HEK293 (cell line): ENCODE results near the gene ABHD8.

Source experiments
- BCL11A ChIP-seq: fragments of 450-650 bp; formaldehyde crosslinking; IDR thresholded peaks from 2 replicates; pipeline ENCODE4 v1.5.1; 2016; ENCODE audit warnings: low read depth, missing biosample characterization, missing genetic modification characterization
- FEZF1 ChIP-seq: fragments of 450-650 bp; formaldehyde crosslinking; IDR thresholded peaks from 2 replicates; pipeline ENCODE4 v1.5.1; 2016; ENCODE audit warnings: missing biosample characterization, missing genetic modification characterization
- GLIS1 ChIP-seq: fragments of 450-650 bp; formaldehyde crosslinking; IDR thresholded peaks from 2 replicates; pipeline ENCODE4 v1.5.1; 2016; ENCODE audit warnings: missing biosample characterization, missing genetic modification characterization
- GLIS2 ChIP-seq: fragments of 450-650 bp; formaldehyde crosslinking; IDR thresholded peaks from 2 replicates; pipeline ENCODE4 v1.5.1; 2016; ENCODE audit warnings: missing biosample characterization, missing genetic modification characterization
- KLF17 ChIP-seq: fragments of 450-650 bp; formaldehyde crosslinking; IDR thresholded peaks from 2 replicates; pipeline ENCODE4 v1.5.1; 2016; ENCODE audit warnings: missing biosample characterization, missing genetic modification characterization
- KLF7 ChIP-seq: fragments of 450-650 bp; formaldehyde crosslinking; IDR thresholded peaks from 2 replicates; pipeline ENCODE4 v1.5.1; 2016; ENCODE audit warnings: missing biosample characterization, missing genetic modification characterization, borderline replicate concordance
- RBAK ChIP-seq: fragments of 450-650 bp; formaldehyde crosslinking; IDR thresholded peaks from 2 replicates; pipeline ENCODE4 v1.5.1; 2016; ENCODE audit warnings: missing biosample characterization, missing genetic modification characterization
- SCRT1 ChIP-seq: fragments of 450-650 bp; formaldehyde crosslinking; IDR thresholded peaks from 2 replicates; pipeline ENCODE4 v1.5.1; 2016; ENCODE audit warnings: missing biosample characterization, missing genetic modification characterization, borderline replicate concordance
- SETDB1 ChIP-seq: IDR thresholded peaks from one replicate; pipeline ENCODE4 v1.6.1; 2017; ENCODE audit warnings: mild to moderate bottlenecking, low read length, moderate library complexity, mixed read lengths; ENCODE audit not compliant: insufficient read length
- SP7 ChIP-seq: fragments of 450-650 bp; formaldehyde crosslinking; IDR thresholded peaks from 2 replicates; pipeline ENCODE4 v1.5.1; 2016; ENCODE audit warnings: missing biosample characterization, missing genetic modification characterization
- TCF7L2 ChIP-seq: IDR thresholded peaks from 2 replicates; pipeline ENCODE4 v1.6.1; 2011; ENCODE audit warnings: low read depth, mild to moderate bottlenecking, inconsistent platforms, low read length, moderate library complexity, borderline replicate concordance
- TRIM28 ChIP-seq: IDR thresholded peaks from 2 replicates; pipeline ENCODE4 v1.6.1; 2011; ENCODE audit warnings: low read length, control low read depth, borderline replicate concordance
- ZBTB1 ChIP-seq: fragments of 450-650 bp; formaldehyde crosslinking; IDR thresholded peaks from 2 replicates; pipeline ENCODE4 v1.5.1; 2016; ENCODE audit warnings: missing biosample characterization, missing genetic modification characterization
- ZBTB21 ChIP-seq: fragments of 450-650 bp; formaldehyde crosslinking; IDR thresholded peaks from 2 replicates; pipeline ENCODE4 v1.5.1; 2017; ENCODE audit warnings: missing biosample characterization, missing genetic modification characterization
- ZFP41 ChIP-seq: fragments of 450-650 bp; formaldehyde crosslinking; IDR thresholded peaks from 2 replicates; pipeline ENCODE4 v1.5.1; 2016; ENCODE audit warnings: missing biosample characterization, missing genetic modification characterization, borderline replicate concordance
- ZIC2 ChIP-seq: fragments of 450-650 bp; formaldehyde crosslinking; IDR thresholded peaks from 2 replicates; pipeline ENCODE4 v1.5.1; 2016; ENCODE audit warnings: missing biosample characterization, missing genetic modification characterization
- ZNF10 ChIP-seq: fragments of 450-650 bp; formaldehyde crosslinking; IDR thresholded peaks from 2 replicates; pipeline ENCODE4 v1.5.1; 2017; ENCODE audit warnings: missing biosample characterization, missing genetic modification characterization
- ZNF114 ChIP-seq: fragments of 450-650 bp; formaldehyde crosslinking; IDR thresholded peaks from 2 replicates; pipeline ENCODE4 v1.5.0; 2017; ENCODE audit warnings: missing biosample characterization, missing genetic modification characterization
- ZNF138 ChIP-seq: fragments of 450-650 bp; formaldehyde crosslinking; IDR thresholded peaks from 2 replicates; pipeline ENCODE4 v1.5.1; 2016; ENCODE audit warnings: missing biosample characterization, missing genetic modification characterization, borderline replicate concordance
- ZNF157 ChIP-seq: fragments of 450-650 bp; formaldehyde crosslinking; IDR thresholded peaks from 2 replicates; pipeline ENCODE4 v1.5.1; 2016; ENCODE audit warnings: missing biosample characterization, missing genetic modification characterization
- ZNF2 ChIP-seq: fragments of 450-650 bp; formaldehyde crosslinking; IDR thresholded peaks from 2 replicates; pipeline ENCODE4 v1.5.1; 2016; ENCODE audit warnings: missing biosample characterization, missing genetic modification characterization
- ZNF211 ChIP-seq: fragments of 450-650 bp; formaldehyde crosslinking; IDR thresholded peaks from 2 replicates; pipeline ENCODE4 v1.5.1; 2016; ENCODE audit warnings: low read depth, missing biosample characterization, missing genetic modification characterization
- ZNF214 ChIP-seq: fragments of 450-650 bp; formaldehyde crosslinking; IDR thresholded peaks from 2 replicates; pipeline ENCODE4 v1.5.1; 2017; ENCODE audit warnings: missing biosample characterization, mild to moderate bottlenecking, missing genetic modification characterization, borderline replicate concordance
- ZNF221 ChIP-seq: fragments of 450-650 bp; formaldehyde crosslinking; IDR thresholded peaks from 2 replicates; pipeline ENCODE4 v1.5.1; 2017; ENCODE audit warnings: missing biosample characterization, missing genetic modification characterization, borderline replicate concordance
- ZNF354C ChIP-seq: fragments of 450-650 bp; formaldehyde crosslinking; IDR thresholded peaks from 2 replicates; pipeline ENCODE4 v1.5.1; 2016; ENCODE audit warnings: missing biosample characterization, missing genetic modification characterization, low read depth, borderline replicate concordance
- ZNF404 ChIP-seq: fragments of 450-650 bp; formaldehyde crosslinking; IDR thresholded peaks from 2 replicates; pipeline ENCODE4 v1.5.1; 2017; ENCODE audit warnings: missing biosample characterization, missing genetic modification characterization
- ZNF416 ChIP-seq: fragments of 450-650 bp; formaldehyde crosslinking; IDR thresholded peaks from 2 replicates; pipeline ENCODE4 v1.5.1; 2016; ENCODE audit warnings: missing biosample characterization, missing genetic modification characterization
- ZNF423 ChIP-seq: fragments of 450-650 bp; formaldehyde crosslinking; IDR thresholded peaks from 2 replicates; pipeline ENCODE4 v1.5.1; 2016; ENCODE audit warnings: missing biosample characterization, missing genetic modification characterization
- ZNF473 ChIP-seq: fragments of 450-650 bp; formaldehyde crosslinking; IDR thresholded peaks from 2 replicates; pipeline ENCODE4 v1.5.1; 2017; ENCODE audit warnings: missing biosample characterization, missing genetic modification characterization
- ZNF501 ChIP-seq: fragments of 450-650 bp; formaldehyde crosslinking; IDR thresholded peaks from 2 replicates; pipeline ENCODE4 v1.5.1; 2016; ENCODE audit warnings: missing biosample characterization, missing genetic modification characterization
- ZNF514 ChIP-seq: fragments of 450-650 bp; formaldehyde crosslinking; IDR thresholded peaks from 2 replicates; pipeline ENCODE4 v1.5.1; 2016; ENCODE audit warnings: missing biosample characterization, missing genetic modification characterization
- ZNF555 ChIP-seq: fragments of 450-650 bp; formaldehyde crosslinking; conservative IDR thresholded peaks from 2 replicates; pipeline ENCODE4 v1.5.1; 2017; ENCODE audit warnings: missing biosample characterization, mild to moderate bottlenecking, missing genetic modification characterization, inconsistent platforms
- ZNF558 ChIP-seq: fragments of 450-650 bp; formaldehyde crosslinking; IDR thresholded peaks from 2 replicates; pipeline ENCODE4 v1.5.1; 2016; ENCODE audit warnings: missing biosample characterization, missing genetic modification characterization
- ZNF623 ChIP-seq: fragments of 450-650 bp; formaldehyde crosslinking; IDR thresholded peaks from 2 replicates; pipeline ENCODE4 v1.5.1; 2016; ENCODE audit warnings: missing biosample characterization, missing genetic modification characterization
- ZNF624 ChIP-seq: fragments of 450-650 bp; formaldehyde crosslinking; IDR thresholded peaks from 2 replicates; pipeline ENCODE4 v1.5.1; 2017; ENCODE audit warnings: missing biosample characterization, missing genetic modification characterization
- ZNF692 ChIP-seq: fragments of 450-650 bp; formaldehyde crosslinking; IDR thresholded peaks from 2 replicates; pipeline ENCODE4 v1.5.1; 2016; ENCODE audit warnings: missing biosample characterization, missing genetic modification characterization
- ZNF704 ChIP-seq: fragments of 450-650 bp; formaldehyde crosslinking; IDR thresholded peaks from 2 replicates; pipeline ENCODE4 v1.5.1; 2016; ENCODE audit warnings: missing biosample characterization, missing genetic modification characterization
- ZNF791 ChIP-seq: fragments of 450-650 bp; formaldehyde crosslinking; IDR thresholded peaks from 2 replicates; pipeline ENCODE4 v1.5.1; 2016; ENCODE audit warnings: missing biosample characterization, missing genetic modification characterization
- ZXDB ChIP-seq: fragments of 450-650 bp; formaldehyde crosslinking; IDR thresholded peaks from 2 replicates; pipeline ENCODE4 v1.5.1; 2016; ENCODE audit warnings: missing biosample characterization, missing genetic modification characterization
- TF ChIP-seq, protein P1 (sequence below): fragments of 450-650 bp; IDR thresholded peaks from 2 replicates; pipeline ENCODE4 v1.5.1; 2018; ENCODE audit warnings: missing biosample characterization, mild to moderate bottlenecking, missing genetic modification characterization

Gene ABHD8

DNA sequence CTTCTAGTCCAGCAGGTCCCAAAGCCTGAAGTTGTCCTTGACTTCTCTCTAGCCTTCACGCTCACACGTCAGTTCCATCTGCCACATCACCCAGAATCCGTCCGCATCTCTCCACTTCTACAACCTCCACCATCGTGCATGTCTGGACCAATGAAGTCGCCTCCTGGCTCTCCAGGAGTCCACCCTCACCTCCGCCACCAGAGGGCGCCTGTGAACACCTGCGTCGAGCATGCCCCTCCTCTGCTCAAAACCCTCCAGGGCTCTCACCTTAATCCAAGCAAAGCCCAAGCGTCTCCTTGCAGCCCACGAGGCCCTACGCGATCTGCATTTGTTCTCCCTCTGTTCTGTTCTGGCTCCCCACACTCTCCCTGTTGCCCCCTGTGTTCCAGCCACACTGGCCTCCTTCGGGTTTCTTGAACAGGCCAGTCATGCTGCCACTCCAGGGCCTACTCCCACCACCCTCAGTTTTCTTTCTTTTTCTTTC lies 42.3 kb downstream of the ABHD8 start (continued):
- TF ChIP-seq TCF7L2 (no peak), ZNF423 (no peak), ZNF473 (tag by site-specific recombination) (no peak), ZNF501 (tag by site-specific recombination) (no peak), ZNF404 (tag by site-specific recombination) (no peak), ZNF221 (tag by site-specific recombination) (no peak), ZNF211 (no peak), ZFP41 (no peak), SCRT1 (tag by site-specific recombination) (no peak), BCL11A (no peak), ZXDB (tag by site-specific recombination) (peak; percentile 26; the same call in 1 of the 2 replicates), ZNF114 (tag by site-specific recombination) (no peak), TRIM28 (peak; percentile 80; the same call in 1 of the 2 replicates), ZNF10 (tag by site-specific recombination) (no peak), ZNF791 (tag by site-specific recombination) (no peak), ZNF138 (tag by site-specific recombination) (no peak), ZNF214 (tag by site-specific recombination) (no peak), KLF17 (tag by site-specific recombination) (no peak), ZNF558 (no peak; the same call in 1 of the 2 replicates), ZIC2 (tag by site-specific recombination) (peak; percentile 29; the same call in 1 of the 2 replicates), KLF7 (no peak), RBAK (no peak), ZNF692 (tag by site-specific recombination) (peak; percentile 47; the same call in 1 of the 2 replicates), FEZF1 (tag by site-specific recombination) (no peak), ZNF416 (tag by site-specific recombination) (no peak), ZNF624 (tag by site-specific recombination) (no peak), GLIS1 (tag by site-specific recombination) (peak; percentile 68), GLIS2 (no peak; the same call in 1 of the 2 replicates), ZNF354C (tag by site-specific recombination) (no peak), ZBTB1 (no peak), ZNF514 (tag by site-specific recombination) (no peak), ZNF157 (tag by site-specific recombination) (no peak), ZNF2 (tag by site-specific recombination) (peak; percentile 94; the same call in 1 of the 2 replicates), ZNF623 (tag by site-specific recombination) (no peak), ZBTB21 (tag by site-specific recombination) (no peak), SP7 (tag by site-specific recombination) (peak; percentile 51), ZNF555 (tag by site-specific recombination) (no peak), ZNF704 (tag by site-specific recombination) (no peak), SETDB1 (no peak)
- TF ChIP-seq, protein P1, sequence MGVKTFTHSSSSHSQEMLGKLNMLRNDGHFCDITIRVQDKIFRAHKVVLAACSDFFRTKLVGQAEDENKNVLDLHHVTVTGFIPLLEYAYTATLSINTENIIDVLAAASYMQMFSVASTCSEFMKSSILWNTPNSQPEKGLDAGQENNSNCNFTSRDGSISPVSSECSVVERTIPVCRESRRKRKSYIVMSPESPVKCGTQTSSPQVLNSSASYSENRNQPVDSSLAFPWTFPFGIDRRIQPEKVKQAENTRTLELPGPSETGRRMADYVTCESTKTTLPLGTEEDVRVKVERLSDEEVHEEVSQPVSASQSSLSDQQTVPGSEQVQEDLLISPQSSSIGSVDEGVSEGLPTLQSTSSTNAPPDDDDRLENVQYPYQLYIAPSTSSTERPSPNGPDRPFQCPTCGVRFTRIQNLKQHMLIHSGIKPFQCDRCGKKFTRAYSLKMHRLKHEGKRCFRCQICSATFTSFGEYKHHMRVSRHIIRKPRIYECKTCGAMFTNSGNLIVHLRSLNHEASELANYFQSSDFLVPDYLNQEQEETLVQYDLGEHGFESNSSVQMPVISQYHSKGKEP = no peak
